RWPE1 (cell line): ENCODE data around the gene MANEAL.
A peak's percentile ranks its signal among the peaks of the same experiment; 100 is the strongest.

Source experiments
- CTCF ChIA-PET: fragments of 350-600 bp; sonication (Branson Sonifier 250); formaldehyde crosslinking; extraction: SDS; loops from one replicate; lab custom pipeline; 2021; lab: Yijun Ruan, JAX
- POLR2A ChIA-PET: fragments of 400-600 bp; formaldehyde crosslinking; extraction: SDS; loops from one replicate; lab custom pipeline; 2020; ENCODE audit warnings: antibody characterized with exemption; ENCODE audit not compliant: low non-redundant PET; lab: Yijun Ruan, JAX
- DNase-seq: peaks from one replicate; pipeline ENCODE4 v3.0.0; 2012; ENCODE audit warnings: low spot score
- H3K27ac ChIP-seq: fragments of 450-650 bp; 2 replicates; pipeline ENCODE4 v1.5.1; 2017
- TF ChIP-seq, protein P1 (sequence below): fragments of 450-650 bp; conservative IDR thresholded peaks from 2 replicates; pipeline ENCODE4 v1.5.1; 2017; ENCODE audit warnings: low read depth, mild to moderate bottlenecking

MANEAL gene

GRCh38 chr1:37795340-37796125 lies 1.9 kb downstream of the MANEAL start:
- ChIA-PET POLR2A (no interaction called here), CTCF (no interaction called here)
- no peak overlapping the region for H3K27ac ChIP-seq
- TF ChIP-seq, protein P1, sequence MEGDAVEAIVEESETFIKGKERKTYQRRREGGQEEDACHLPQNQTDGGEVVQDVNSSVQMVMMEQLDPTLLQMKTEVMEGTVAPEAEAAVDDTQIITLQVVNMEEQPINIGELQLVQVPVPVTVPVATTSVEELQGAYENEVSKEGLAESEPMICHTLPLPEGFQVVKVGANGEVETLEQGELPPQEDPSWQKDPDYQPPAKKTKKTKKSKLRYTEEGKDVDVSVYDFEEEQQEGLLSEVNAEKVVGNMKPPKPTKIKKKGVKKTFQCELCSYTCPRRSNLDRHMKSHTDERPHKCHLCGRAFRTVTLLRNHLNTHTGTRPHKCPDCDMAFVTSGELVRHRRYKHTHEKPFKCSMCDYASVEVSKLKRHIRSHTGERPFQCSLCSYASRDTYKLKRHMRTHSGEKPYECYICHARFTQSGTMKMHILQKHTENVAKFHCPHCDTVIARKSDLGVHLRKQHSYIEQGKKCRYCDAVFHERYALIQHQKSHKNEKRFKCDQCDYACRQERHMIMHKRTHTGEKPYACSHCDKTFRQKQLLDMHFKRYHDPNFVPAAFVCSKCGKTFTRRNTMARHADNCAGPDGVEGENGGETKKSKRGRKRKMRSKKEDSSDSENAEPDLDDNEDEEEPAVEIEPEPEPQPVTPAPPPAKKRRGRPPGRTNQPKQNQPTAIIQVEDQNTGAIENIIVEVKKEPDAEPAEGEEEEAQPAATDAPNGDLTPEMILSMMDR = no peak
- DNase-seq = peak; percentile 61

DNA sequence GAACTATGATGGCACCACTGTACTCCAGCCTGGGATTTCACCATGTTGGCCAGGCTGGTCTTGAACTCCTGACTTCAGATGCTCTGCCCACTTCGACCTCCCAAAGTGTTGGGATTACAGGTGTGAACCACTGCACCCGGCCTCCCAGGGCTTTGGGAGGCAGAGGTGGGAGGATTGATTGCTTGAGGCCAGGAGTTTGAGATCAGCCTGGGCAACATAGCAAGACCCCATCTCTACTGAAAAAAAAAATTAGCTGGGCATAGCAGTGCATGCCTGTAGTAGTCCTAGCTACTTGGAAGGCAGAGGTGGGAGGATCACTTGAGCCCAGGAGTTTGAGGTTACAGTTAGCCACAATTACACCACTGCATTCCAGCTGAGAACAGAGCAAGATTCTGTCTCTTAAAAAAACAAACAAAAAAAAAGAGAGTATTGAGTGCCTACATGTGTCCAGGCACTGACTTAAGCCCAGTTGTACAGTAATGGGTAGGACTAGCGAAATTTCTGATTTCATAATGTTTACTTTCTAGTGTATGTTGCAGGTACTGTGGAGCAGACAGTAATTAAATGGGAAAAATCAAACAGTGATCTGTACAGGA lies 4.2 kb downstream of the MANEAL start:
- H3K27ac ChIP-seq = no peak overlapping the region
- DNase-seq = no peak
- ChIA-PET CTCF (interaction anchor here (0.6 kb wide), 1 partner anchor 39 kb away, joined by 3 read pairs; no protein-coding TSS in a partner anchor), POLR2A (no interaction called here)
- TF ChIP-seq, protein P1 = no peak

- ChIA-PET CTCF (no interaction called here), POLR2A (no interaction called here)
- no peak for DNase-seq
- no peak overlapping the region for H3K27ac ChIP-seq
- TF ChIP-seq, protein P1 = no peak
Measured at GRCh38 chr1:37802439-37802838, 8.8 kb downstream of the MANEAL start.

GRCh38 chr1:37807220-37807554 lies 13.5 kb downstream of the MANEAL start:
- H3K27ac ChIP-seq = peak overlapping the region; percentile 89
- TF ChIP-seq, protein P1 = no peak
- DNase-seq = no peak
- POLR2A ChIA-PET = no interaction called here
- CTCF ChIA-PET = no interaction called here

DNA sequence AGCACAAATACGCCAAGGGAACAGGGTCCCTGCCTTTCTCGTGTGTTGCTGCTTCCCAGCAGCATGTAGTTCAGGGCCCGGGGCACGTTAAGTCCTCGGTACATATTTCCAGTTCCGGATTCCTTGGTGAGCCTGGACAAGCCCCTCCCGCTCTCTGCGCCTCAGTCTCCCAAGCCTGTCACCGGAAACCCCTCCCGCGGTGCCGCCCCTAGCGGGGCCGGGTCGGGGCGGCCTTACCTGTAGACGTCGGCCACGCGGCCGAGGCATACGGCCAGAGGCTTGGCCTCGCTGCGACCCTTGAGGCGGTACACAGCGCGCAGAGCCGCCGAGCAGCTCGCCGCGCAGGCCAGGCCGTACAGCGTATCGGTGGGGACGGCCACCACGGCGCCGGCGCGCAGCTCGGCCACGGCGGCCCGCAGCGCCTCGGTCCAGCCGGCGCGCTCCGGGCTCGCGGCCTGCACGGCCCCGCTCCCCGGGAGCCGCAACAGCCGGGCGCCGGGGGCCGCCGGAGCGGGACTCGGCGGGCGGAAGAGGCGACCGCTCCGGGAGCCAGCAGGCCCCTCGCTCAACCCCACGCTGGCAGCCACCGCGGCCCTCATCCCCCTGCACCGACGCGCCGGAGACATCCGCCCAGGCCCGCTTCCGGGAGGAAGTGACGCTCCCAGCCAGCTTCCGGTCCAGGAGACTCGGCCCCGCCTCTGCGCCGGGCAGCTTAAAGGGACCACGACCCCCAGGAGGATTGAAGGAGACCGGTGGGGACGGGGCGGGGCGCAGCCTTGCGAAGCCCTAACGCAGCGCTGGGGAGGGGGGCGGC lies 14.1 kb downstream of the MANEAL start, which contains the start of the genes C1orf122 and YRDC:
Gene C1orf122 (plus strand): TSS at position 236 of the 814 bp plus-strand sequence. CDS start 615 bp downstream, outside the sequence.
Gene YRDC (minus strand): TSS at position 654 of the 814 bp plus-strand sequence. CDS start 28 bp downstream, at position 626.
- DNase-seq = peak; percentile 95
- ChIA-PET POLR2A (interaction anchor here (0.6 to 1.5 kb wide), 5 partner anchors 44 to 148 kb away, joined by 3 to 7 read pairs (median 5); partner anchors contain the start of genes CDCA8 and MTF1), CTCF (interaction anchor here (0.6 kb wide), 1 partner anchor 35 kb away, joined by 5 read pairs; no protein-coding TSS in a partner anchor)
- peak within 1 kb of the TSS; percentile 89 for H3K27ac ChIP-seq
- TF ChIP-seq, protein P1 = no peak
